Measurements from ENCODE around the gene TTC9.

Gene TTC9

DNA sequence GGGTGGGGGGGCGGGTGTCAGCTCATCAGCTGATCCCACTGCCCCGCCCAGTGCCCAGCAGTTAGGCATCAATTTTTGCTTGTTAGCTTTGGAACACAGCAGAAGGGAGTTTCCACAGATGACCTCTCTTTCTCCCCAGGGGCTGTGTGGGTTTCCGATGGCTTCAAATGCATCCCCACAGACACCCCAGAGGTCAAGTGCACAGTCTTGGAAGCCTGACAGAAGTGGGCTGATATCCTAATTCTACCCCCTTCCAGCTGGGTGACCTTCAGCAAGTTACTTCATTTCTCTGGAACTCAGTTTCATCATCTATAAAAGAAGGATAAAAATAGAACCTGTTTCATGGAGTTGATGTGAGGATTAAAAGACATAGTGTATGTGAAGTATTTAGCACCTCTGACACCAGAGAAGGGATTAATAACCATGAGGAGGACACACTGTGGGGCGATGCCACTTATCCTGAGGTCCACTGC lies 22.0 kb downstream of the TTC9 start:
- TF ChIP-seq EZH2phosphoT487 (conservative IDR thresholded peaks at IDR 0.05; ENCODE audit: low read length): no peak
- TF ChIP-seq, protein P1, sequence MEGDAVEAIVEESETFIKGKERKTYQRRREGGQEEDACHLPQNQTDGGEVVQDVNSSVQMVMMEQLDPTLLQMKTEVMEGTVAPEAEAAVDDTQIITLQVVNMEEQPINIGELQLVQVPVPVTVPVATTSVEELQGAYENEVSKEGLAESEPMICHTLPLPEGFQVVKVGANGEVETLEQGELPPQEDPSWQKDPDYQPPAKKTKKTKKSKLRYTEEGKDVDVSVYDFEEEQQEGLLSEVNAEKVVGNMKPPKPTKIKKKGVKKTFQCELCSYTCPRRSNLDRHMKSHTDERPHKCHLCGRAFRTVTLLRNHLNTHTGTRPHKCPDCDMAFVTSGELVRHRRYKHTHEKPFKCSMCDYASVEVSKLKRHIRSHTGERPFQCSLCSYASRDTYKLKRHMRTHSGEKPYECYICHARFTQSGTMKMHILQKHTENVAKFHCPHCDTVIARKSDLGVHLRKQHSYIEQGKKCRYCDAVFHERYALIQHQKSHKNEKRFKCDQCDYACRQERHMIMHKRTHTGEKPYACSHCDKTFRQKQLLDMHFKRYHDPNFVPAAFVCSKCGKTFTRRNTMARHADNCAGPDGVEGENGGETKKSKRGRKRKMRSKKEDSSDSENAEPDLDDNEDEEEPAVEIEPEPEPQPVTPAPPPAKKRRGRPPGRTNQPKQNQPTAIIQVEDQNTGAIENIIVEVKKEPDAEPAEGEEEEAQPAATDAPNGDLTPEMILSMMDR (IDR thresholded peaks at IDR 0.05; ENCODE audit: insufficient read depth, low read length, poor library complexity, severe bottlenecking): no peak
- Histone ChIP-seq H3F3A (ENCODE audit: insufficient read depth) (peaks cover 85% of the 10 kb centered on the region), H3K4me2 (ENCODE audit: low read depth, low read length, poor library complexity, severe bottlenecking) (peak overlapping the region; percentile 70), H3K36me3 (ENCODE audit: low read length) (peaks cover 8% of the 10 kb centered on the region), H3K9ac (ENCODE audit: low read length) (peak overlapping the region; percentile 58), H3K79me2 (ENCODE audit: insufficient read depth, low read length) (peaks cover 83% of the 10 kb centered on the region), H4K20me1 (ENCODE audit: low read depth, low read length) (no peaks in the 10 kb centered on the region), H3K27ac (ENCODE audit: low read depth, low read length) (peak overlapping the region; percentile 98), H3K9me3 (ENCODE audit: insufficient read depth, low read length) (no peaks in the 10 kb centered on the region), H3K4me3 (ENCODE audit: insufficient read depth, low read length, poor library complexity, severe bottlenecking) (no peak overlapping the region), H2AFZ (ENCODE audit: low read depth, low read length, severe bottlenecking) (no peak overlapping the region), H3K27me3 (ENCODE audit: low read length) (no peaks in the 10 kb centered on the region), H3K9me2 (replicated peaks; ENCODE audit: insufficient read depth, low read length) (no peaks in the 10 kb centered on the region)

DNA sequence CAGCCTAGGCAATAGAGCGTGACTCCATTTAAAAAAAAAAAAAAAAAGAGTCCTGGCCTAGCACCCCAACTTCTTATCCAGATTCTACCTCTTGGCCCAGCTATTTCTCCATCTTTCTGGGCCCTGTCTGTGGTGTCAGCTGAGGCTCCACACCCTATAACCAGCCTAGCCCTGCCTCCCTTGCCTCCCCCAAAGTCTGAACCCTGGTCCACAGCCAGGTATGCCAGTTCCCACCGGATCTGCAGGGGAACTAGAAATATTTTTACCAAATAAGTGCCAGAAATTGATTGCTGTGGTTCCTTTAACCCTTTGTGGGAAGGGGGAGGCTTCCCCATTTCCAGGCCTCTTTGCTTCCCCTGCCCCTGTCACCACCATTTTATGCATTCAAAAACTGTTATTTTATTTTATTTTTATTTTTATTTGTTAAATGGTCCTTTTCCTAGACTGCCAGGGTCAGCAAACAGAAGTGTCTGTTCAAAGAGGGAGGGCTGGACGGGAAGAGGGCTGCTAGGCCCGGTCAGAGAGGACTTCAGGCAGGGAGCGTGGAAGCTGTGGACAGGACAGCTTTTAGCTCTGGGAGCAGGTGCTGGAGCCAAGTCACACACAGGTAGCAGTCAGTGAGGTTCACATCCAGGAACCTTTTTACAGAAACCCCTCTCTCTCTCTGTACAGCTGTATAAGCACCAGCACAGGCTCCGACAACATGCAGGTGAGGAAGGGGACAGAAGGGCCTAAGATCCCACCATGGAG lies 23.2 kb downstream of the TTC9 start:
- Histone ChIP-seq H3K4me2 (ENCODE audit: low read depth, low read length, poor library complexity, severe bottlenecking) (peak overlapping the region; percentile 70), H3K4me3 (ENCODE audit: insufficient read depth, low read length, poor library complexity, severe bottlenecking) (peak overlapping the region; percentile 9), H3K79me2 (ENCODE audit: insufficient read depth, low read length) (peaks cover 78% of the 10 kb centered on the region), H3K27ac (ENCODE audit: low read depth, low read length) (peak overlapping the region; percentile 98), H3K9me3 (ENCODE audit: insufficient read depth, low read length) (no peaks in the 10 kb centered on the region), H3K9me2 (replicated peaks; ENCODE audit: insufficient read depth, low read length) (no peaks in the 10 kb centered on the region), H2AFZ (ENCODE audit: low read depth, low read length, severe bottlenecking) (no peak overlapping the region), H3K36me3 (ENCODE audit: low read length) (peaks cover 13% of the 10 kb centered on the region), H3K27me3 (ENCODE audit: low read length) (no peaks in the 10 kb centered on the region), H3F3A (ENCODE audit: insufficient read depth) (peaks cover 80% of the 10 kb centered on the region), H3K9ac (ENCODE audit: low read length) (peak overlapping the region; percentile 58), H4K20me1 (ENCODE audit: low read depth, low read length) (no peaks in the 10 kb centered on the region)
- TF ChIP-seq EZH2phosphoT487 (conservative IDR thresholded peaks at IDR 0.05; ENCODE audit: low read length): no peak
- TF ChIP-seq, protein P1 (IDR thresholded peaks at IDR 0.05; ENCODE audit: insufficient read depth, low read length, poor library complexity, severe bottlenecking): no peak

DNA sequence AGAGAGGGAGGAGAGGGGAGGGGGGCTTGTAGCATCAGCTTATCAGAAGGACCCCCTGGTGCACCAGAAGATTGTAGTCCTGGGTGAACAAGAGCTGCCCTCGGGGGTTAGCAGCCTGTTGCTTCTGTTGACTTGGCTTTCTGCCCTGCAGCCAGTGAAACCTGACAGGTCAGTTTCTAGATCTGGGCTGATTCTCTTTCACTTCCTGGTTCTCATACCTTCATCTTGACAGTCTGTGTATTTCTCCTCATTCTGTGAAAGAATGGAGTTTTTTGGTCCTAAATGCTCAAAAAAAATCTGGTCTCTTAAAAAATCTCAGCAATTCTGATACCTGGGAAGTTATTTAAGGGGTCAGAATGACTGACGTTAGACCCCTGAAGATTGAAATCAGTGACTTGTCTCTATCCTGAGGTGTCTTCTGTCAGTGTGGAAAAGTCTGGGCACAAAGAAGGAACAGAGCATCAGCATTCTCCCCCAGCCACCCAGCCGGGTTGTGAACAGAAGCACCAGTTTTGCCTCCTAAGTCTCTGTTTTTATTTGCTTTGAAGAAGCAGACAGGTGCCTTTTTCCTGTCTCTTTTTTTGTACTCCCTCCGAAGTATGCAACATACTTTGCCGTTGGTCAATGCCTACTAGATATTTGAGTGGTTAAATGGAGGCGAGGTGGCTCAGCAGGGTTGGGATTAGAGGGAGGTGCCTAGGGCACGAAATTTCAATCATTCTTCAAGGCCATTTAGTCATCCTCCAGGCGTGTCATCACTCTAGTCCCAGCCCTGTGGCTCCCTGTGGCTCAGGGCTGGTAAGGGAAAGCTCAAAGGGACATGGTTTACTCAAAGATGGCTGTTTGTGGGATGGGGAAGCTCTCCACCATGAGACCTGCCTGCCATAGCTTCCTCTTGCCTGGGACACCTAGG lies 24.0 kb downstream of the TTC9 start:
- Histone ChIP-seq H3K9me2 (replicated peaks; ENCODE audit: insufficient read depth, low read length) (no peaks in the 10 kb centered on the region), H3K36me3 (ENCODE audit: low read length) (peaks cover 15% of the 10 kb centered on the region), H3K4me3 (ENCODE audit: insufficient read depth, low read length, poor library complexity, severe bottlenecking) (peak overlapping the region; percentile 25), H3F3A (ENCODE audit: insufficient read depth) (peaks cover 74% of the 10 kb centered on the region), H2AFZ (ENCODE audit: low read depth, low read length, severe bottlenecking) (no peak overlapping the region), H3K9ac (ENCODE audit: low read length) (peak overlapping the region; percentile 58), H3K27ac (ENCODE audit: low read depth, low read length) (peak overlapping the region; percentile 98), H3K27me3 (ENCODE audit: low read length) (no peaks in the 10 kb centered on the region), H3K9me3 (ENCODE audit: insufficient read depth, low read length) (no peaks in the 10 kb centered on the region), H4K20me1 (ENCODE audit: low read depth, low read length) (no peaks in the 10 kb centered on the region), H3K4me2 (ENCODE audit: low read depth, low read length, poor library complexity, severe bottlenecking) (peak overlapping the region; percentile 70), H3K79me2 (ENCODE audit: insufficient read depth, low read length) (peaks cover 78% of the 10 kb centered on the region)
- TF ChIP-seq, protein P1 (IDR thresholded peaks at IDR 0.05; ENCODE audit: insufficient read depth, low read length, poor library complexity, severe bottlenecking): no peak
- no peak for TF ChIP-seq EZH2phosphoT487 (conservative IDR thresholded peaks at IDR 0.05; ENCODE audit: low read length)
